GM23338 (cell line): Measurements from ENCODE around the gene TJP2. TPM values are rescaled to one million over a fixed set of nuclear protein-coding genes. Genes with fewer than 3 reads are reported as not detected.

ENCODE experiments used
- ATAC-seq: fragments of 200-7000 bp; cut with Tn5 transposase; 3 replicates; pipeline ENCODE4 v1.9.1; 2020
- DNase-seq: peaks from one replicate; pipeline ENCODE4 v3.0.0-alpha.2; 2015; ENCODE audit warnings: low spot score
- H2AFZ ChIP-seq: fragments of 200-600 bp; sonication (generic); 2 replicates; pipeline ENCODE4 v1.8.0; 2016; ENCODE audit warnings: antibody characterized with exemption, mild to moderate bottlenecking, moderate library complexity
- H3F3A ChIP-seq: fragments of 200-600 bp; sonication (generic); replicated peaks from 2 replicates; pipeline ENCODE4 v1.8.0; 2017; ENCODE audit warnings: antibody characterized with exemption, mixed run types, low read depth
- H3K27ac ChIP-seq: fragments of 200-600 bp; sonication (generic); 2 replicates; pipeline ENCODE4 v1.6.1; 2016; ENCODE audit warnings: low read depth
- H3K27me3 ChIP-seq: fragments of 200-600 bp; sonication (generic); 2 replicates; pipeline ENCODE4 v1.8.0; 2016; ENCODE audit warnings: mild to moderate bottlenecking, mixed run types, moderate library complexity; ENCODE audit not compliant: insufficient read depth
- H3K36me3 ChIP-seq: fragments of 200-600 bp; sonication (generic); 2 replicates; pipeline ENCODE4 v1.8.0; 2016; ENCODE audit warnings: mild to moderate bottlenecking; ENCODE audit not compliant: insufficient read depth
- H3K4me1 ChIP-seq: fragments of 200-600 bp; sonication (generic); 2 replicates; pipeline ENCODE4 v1.8.0; 2016; ENCODE audit warnings: mild to moderate bottlenecking, moderate library complexity; ENCODE audit not compliant: insufficient read depth
- H3K4me2 ChIP-seq: fragments of 200-600 bp; sonication (generic); 2 replicates; pipeline ENCODE4 v1.7.1; 2017; ENCODE audit warnings: mixed run types
- H3K4me3 ChIP-seq: fragments of 200-600 bp; sonication (generic); 2 replicates; pipeline ENCODE4 v1.6.1; 2016; ENCODE audit warnings: mixed run types
- H3K79me2 ChIP-seq: fragments of 200-600 bp; sonication (generic); replicated peaks from 2 replicates; pipeline ENCODE4 v1.8.0; 2017; ENCODE audit warnings: mild to moderate bottlenecking; ENCODE audit not compliant: insufficient read depth
- H3K9me2 ChIP-seq: fragments of 200-600 bp; sonication (generic); 2 replicates; pipeline ENCODE4 v1.8.0; 2017; ENCODE audit not compliant: insufficient read depth
- H4K20me1 ChIP-seq: fragments of 200-600 bp; sonication (generic); replicated peaks from 2 replicates; pipeline ENCODE4 v1.8.0; 2017; ENCODE audit warnings: mild to moderate bottlenecking; ENCODE audit not compliant: insufficient read depth
- H3K27ac Mint-ChIP-seq: 2 replicates; pipeline ENCODE4 v1.8.0; 2020; ENCODE audit warnings: inconsistent platforms, mild to moderate bottlenecking, moderate library complexity, mixed read lengths
- H3K27me3 Mint-ChIP-seq: 3 replicates; pipeline ENCODE4 v1.8.0; 2022; ENCODE audit warnings: low read depth, mild to moderate bottlenecking, moderate library complexity, mixed read lengths, inconsistent platforms; ENCODE audit not compliant: insufficient read depth, poor library complexity
- H3K36me3 Mint-ChIP-seq: 3 replicates; pipeline ENCODE4 v1.8.0; 2021; ENCODE audit warnings: low read depth, mild to moderate bottlenecking, inconsistent platforms, moderate library complexity, mixed read lengths
- H3K4me1 Mint-ChIP-seq: 3 replicates; pipeline ENCODE4 v1.8.0; 2020; ENCODE audit warnings: mild to moderate bottlenecking, inconsistent platforms, mixed read lengths
- H3K4me3 Mint-ChIP-seq: 3 replicates; pipeline ENCODE4 v1.8.0; 2021; ENCODE audit warnings: moderate library complexity, mild to moderate bottlenecking, inconsistent platforms, mixed read lengths
- H3K9me3 Mint-ChIP-seq: 3 replicates; pipeline ENCODE4 v1.8.0; 2020; ENCODE audit warnings: moderate library complexity, mild to moderate bottlenecking, inconsistent platforms, mixed read lengths
- CREB1 ChIP-seq: fragments of 250-450 bp; sonication (Bioruptor Pico); IDR thresholded peaks from 2 replicates; pipeline ENCODE4 v1.5.0; 2020; ENCODE audit warnings: low read depth, mild to moderate bottlenecking, moderate library complexity
- ETS1 ChIP-seq: IDR thresholded peaks from 2 replicates; pipeline ENCODE4 v1.6.1; 2016; ENCODE audit warnings: antibody characterized with exemption
- EZH2 ChIP-seq: fragments of 200-600 bp; sonication (generic); IDR thresholded peaks from one replicate; pipeline ENCODE4 v1.8.0; 2017; ENCODE audit warnings: antibody characterized with exemption, mild to moderate bottlenecking, low read depth; ENCODE audit not compliant: unreplicated experiment
- EZH2phosphoT487 ChIP-seq: fragments of 200-600 bp; sonication (generic); IDR thresholded peaks from one replicate; pipeline ENCODE4 v1.8.1; 2018; ENCODE audit warnings: antibody characterized with exemption; ENCODE audit not compliant: unreplicated experiment
- JUNB ChIP-seq: IDR thresholded peaks from one replicate; pipeline ENCODE4 v1.6.1; 2016; ENCODE audit warnings: antibody characterized with exemption; ENCODE audit not compliant: unreplicated experiment
- NANOG ChIP-seq: IDR thresholded peaks from 2 replicates; pipeline ENCODE4 v1.6.1; 2016; ENCODE audit warnings: antibody characterized with exemption, borderline replicate concordance
- POLR2AphosphoS5 ChIP-seq: IDR thresholded peaks from 2 replicates; pipeline ENCODE4 v1.6.1; 2016; ENCODE audit warnings: antibody characterized with exemption, low read depth
- STAT1 ChIP-seq: IDR thresholded peaks from one replicate; pipeline ENCODE4 v1.6.1; 2016; ENCODE audit warnings: antibody characterized with exemption; ENCODE audit not compliant: unreplicated experiment
- ZNF114 ChIP-seq: fragments of 250-450 bp; sonication (Bioruptor Pico); IDR thresholded peaks from 2 replicates; pipeline ENCODE4 v1.5.0; 2020; ENCODE audit warnings: mild to moderate bottlenecking, moderate library complexity
- ZNF331 ChIP-seq: fragments of 250-450 bp; sonication (Bioruptor Pico); IDR thresholded peaks from 2 replicates; pipeline ENCODE4 v1.5.0; 2020; ENCODE audit warnings: low read depth, mild to moderate bottlenecking, moderate library complexity
- polyA plus RNA-seq: library from polyadenylated mRNA; unstranded; fragments of >200 nt; fragmentation: Nextera tagmentation; extraction: Ambion mirVana; gene quantifications from 2 replicates; pipeline ENCODE4 v1.2.1, GENCODE V29; 2016
- total RNA-seq: library from RNA; depleted of rRNA; stranded (reverse); fragments of >200 nt; shearing (Covaris generic); gene quantifications from 2 replicates; pipeline ENCODE4 v1.2.3, GENCODE V29; 2014
- TF ChIP-seq, protein P1 (sequence below), 2 experiments: fragments of 200-600 bp in 1 of 2; sonication (generic) in 1 of 2; conservative IDR thresholded peaks; 2 replicates each; pipeline versions ENCODE4 v1.5.1 to v1.6.1; 2016 to 2017; ENCODE audit warnings: antibody characterized with exemption in 2 of 2, low read depth in 2 of 2, mild to moderate bottlenecking in 2 of 2, moderate library complexity in 1 of 2
- TF ChIP-seq, protein P2 (sequence below): fragments of 250-450 bp; sonication (Bioruptor Pico); IDR thresholded peaks from 2 replicates; pipeline ENCODE4 v1.5.0; 2020; ENCODE audit warnings: mild to moderate bottlenecking, moderate library complexity
- TF ChIP-seq, protein P3 (sequence below): IDR thresholded peaks from one replicate; pipeline ENCODE4 v1.6.1; 2018; ENCODE audit warnings: antibody characterized with exemption; ENCODE audit not compliant: unreplicated experiment

Gene TJP2
- total and polyA plus RNA-seq, 2 experiments from 2014 or later: 37.6 to 234 TPM

GRCh38 chr9:69248005-69248404, 73.9 kb downstream of the TJP2 start:
- Histone ChIP-seq H3F3A (peaks cover 3% of the 10 kb centered on the region; the same call in 1 of the 2 replicates), H3K4me1 (no peaks in the 10 kb centered on the region), H3K36me3 (peaks cover 20% of the 10 kb centered on the region), H3K27me3 (no peaks in the 10 kb centered on the region), H3K27ac (no peak overlapping the region), H3K79me2 (no peaks in the 10 kb centered on the region), H2AFZ (no peak overlapping the region), H3K4me3 (no peak overlapping the region), H4K20me1 (no peaks in the 10 kb centered on the region), H3K9me2 (no peaks in the 10 kb centered on the region), H3K4me2 (no peak overlapping the region)
- Mint-ChIP-seq H3K27me3 (peaks cover 6% of the 10 kb centered on the region), H3K4me1 (no peaks in the 10 kb centered on the region), H3K4me3 (no peak overlapping the region), H3K27ac (no peak overlapping the region), H3K9me3 (no peaks in the 10 kb centered on the region), H3K36me3 (peaks cover 56% of the 10 kb centered on the region)
- DNase-seq: no peak
- no peak for ATAC-seq
- no peak for TF ChIP-seq ZNF114
- TF ChIP-seq STAT1: no peak
- TF ChIP-seq, protein P1, sequence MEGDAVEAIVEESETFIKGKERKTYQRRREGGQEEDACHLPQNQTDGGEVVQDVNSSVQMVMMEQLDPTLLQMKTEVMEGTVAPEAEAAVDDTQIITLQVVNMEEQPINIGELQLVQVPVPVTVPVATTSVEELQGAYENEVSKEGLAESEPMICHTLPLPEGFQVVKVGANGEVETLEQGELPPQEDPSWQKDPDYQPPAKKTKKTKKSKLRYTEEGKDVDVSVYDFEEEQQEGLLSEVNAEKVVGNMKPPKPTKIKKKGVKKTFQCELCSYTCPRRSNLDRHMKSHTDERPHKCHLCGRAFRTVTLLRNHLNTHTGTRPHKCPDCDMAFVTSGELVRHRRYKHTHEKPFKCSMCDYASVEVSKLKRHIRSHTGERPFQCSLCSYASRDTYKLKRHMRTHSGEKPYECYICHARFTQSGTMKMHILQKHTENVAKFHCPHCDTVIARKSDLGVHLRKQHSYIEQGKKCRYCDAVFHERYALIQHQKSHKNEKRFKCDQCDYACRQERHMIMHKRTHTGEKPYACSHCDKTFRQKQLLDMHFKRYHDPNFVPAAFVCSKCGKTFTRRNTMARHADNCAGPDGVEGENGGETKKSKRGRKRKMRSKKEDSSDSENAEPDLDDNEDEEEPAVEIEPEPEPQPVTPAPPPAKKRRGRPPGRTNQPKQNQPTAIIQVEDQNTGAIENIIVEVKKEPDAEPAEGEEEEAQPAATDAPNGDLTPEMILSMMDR (conservative IDR thresholded peaks at IDR 0.05; ENCODE audit: low read depth in 2 of 2): no peak
- TF ChIP-seq, protein P2, sequence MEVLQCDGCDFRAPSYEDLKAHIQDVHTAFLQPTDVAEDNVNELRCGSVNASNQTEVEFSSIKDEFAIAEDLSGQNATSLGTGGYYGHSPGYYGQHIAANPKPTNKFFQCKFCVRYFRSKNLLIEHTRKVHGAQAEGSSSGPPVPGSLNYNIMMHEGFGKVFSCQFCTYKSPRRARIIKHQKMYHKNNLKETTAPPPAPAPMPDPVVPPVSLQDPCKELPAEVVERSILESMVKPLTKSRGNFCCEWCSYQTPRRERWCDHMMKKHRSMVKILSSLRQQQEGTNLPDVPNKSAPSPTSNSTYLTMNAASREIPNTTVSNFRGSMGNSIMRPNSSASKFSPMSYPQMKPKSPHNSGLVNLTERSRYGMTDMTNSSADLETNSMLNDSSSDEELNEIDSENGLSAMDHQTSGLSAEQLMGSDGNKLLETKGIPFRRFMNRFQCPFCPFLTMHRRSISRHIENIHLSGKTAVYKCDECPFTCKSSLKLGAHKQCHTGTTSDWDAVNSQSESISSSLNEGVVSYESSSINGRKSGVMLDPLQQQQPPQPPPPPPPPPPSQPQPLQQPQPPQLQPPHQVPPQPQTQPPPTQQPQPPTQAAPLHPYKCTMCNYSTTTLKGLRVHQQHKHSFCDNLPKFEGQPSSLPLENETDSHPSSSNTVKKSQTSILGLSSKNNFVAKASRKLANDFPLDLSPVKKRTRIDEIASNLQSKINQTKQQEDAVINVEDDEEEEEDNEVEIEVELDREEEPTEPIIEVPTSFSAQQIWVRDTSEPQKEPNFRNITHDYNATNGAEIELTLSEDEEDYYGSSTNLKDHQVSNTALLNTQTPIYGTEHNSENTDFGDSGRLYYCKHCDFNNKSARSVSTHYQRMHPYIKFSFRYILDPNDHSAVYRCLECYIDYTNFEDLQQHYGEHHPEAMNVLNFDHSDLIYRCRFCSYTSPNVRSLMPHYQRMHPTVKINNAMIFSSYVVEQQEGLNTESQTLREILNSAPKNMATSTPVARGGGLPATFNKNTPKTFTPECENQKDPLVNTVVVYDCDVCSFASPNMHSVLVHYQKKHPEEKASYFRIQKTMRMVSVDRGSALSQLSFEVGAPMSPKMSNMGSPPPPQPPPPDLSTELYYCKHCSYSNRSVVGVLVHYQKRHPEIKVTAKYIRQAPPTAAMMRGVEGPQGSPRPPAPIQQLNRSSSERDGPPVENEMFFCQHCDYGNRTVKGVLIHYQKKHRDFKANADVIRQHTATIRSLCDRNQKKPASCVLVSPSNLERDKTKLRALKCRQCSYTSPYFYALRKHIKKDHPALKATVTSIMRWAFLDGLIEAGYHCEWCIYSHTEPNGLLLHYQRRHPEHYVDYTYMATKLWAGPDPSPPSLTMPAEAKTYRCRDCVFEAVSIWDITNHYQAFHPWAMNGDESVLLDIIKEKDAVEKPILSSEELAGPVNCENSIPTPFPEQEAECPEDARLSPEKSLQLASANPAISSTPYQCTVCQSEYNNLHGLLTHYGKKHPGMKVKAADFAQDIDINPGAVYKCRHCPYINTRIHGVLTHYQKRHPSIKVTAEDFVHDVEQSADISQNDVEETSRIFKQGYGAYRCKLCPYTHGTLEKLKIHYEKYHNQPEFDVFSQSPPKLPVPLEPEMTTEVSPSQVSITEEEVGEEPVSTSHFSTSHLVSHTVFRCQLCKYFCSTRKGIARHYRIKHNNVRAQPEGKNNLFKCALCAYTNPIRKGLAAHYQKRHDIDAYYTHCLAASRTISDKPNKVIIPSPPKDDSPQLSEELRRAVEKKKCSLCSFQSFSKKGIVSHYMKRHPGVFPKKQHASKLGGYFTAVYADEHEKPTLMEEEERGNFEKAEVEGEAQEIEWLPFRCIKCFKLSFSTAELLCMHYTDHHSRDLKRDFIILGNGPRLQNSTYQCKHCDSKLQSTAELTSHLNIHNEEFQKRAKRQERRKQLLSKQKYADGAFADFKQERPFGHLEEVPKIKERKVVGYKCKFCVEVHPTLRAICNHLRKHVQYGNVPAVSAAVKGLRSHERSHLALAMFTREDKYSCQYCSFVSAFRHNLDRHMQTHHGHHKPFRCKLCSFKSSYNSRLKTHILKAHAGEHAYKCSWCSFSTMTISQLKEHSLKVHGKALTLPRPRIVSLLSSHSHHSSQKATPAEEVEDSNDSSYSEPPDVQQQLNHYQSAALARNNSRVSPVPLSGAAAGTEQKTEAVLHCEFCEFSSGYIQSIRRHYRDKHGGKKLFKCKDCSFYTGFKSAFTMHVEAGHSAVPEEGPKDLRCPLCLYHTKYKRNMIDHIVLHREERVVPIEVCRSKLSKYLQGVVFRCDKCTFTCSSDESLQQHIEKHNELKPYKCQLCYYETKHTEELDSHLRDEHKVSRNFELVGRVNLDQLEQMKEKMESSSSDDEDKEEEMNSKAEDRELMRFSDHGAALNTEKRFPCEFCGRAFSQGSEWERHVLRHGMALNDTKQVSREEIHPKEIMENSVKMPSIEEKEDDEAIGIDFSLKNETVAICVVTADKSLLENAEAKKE (CRISPR knock-in tag): no peak
- TF ChIP-seq, protein P3, sequence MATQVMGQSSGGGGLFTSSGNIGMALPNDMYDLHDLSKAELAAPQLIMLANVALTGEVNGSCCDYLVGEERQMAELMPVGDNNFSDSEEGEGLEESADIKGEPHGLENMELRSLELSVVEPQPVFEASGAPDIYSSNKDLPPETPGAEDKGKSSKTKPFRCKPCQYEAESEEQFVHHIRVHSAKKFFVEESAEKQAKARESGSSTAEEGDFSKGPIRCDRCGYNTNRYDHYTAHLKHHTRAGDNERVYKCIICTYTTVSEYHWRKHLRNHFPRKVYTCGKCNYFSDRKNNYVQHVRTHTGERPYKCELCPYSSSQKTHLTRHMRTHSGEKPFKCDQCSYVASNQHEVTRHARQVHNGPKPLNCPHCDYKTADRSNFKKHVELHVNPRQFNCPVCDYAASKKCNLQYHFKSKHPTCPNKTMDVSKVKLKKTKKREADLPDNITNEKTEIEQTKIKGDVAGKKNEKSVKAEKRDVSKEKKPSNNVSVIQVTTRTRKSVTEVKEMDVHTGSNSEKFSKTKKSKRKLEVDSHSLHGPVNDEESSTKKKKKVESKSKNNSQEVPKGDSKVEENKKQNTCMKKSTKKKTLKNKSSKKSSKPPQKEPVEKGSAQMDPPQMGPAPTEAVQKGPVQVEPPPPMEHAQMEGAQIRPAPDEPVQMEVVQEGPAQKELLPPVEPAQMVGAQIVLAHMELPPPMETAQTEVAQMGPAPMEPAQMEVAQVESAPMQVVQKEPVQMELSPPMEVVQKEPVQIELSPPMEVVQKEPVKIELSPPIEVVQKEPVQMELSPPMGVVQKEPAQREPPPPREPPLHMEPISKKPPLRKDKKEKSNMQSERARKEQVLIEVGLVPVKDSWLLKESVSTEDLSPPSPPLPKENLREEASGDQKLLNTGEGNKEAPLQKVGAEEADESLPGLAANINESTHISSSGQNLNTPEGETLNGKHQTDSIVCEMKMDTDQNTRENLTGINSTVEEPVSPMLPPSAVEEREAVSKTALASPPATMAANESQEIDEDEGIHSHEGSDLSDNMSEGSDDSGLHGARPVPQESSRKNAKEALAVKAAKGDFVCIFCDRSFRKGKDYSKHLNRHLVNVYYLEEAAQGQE: no peak
- TF ChIP-seq EZH2: no peak
- TF ChIP-seq ZNF331 (CRISPR knock-in tag): no peak
- TF ChIP-seq JUNB: no peak
- no peak for TF ChIP-seq POLR2AphosphoS5
- no peak for TF ChIP-seq NANOG
- TF ChIP-seq ETS1: no peak
- no peak for TF ChIP-seq EZH2phosphoT487
- TF ChIP-seq CREB1 (CRISPR knock-in tag): no peak
